CD4-positive, alpha-beta T cell treated with Interleukin-21 for 1 hour (primary cell): ENCODE data around the gene CDC42EP2.
"Not testable (repeated sequence)": the region's sequence is repeated elsewhere in the genome, so short reads cannot be mapped to it uniquely, and the experiment has no call there.

Experiments
- DNase-seq: peaks from one replicate; pipeline ENCODE4 v3.0.0-alpha.2; 2020

The CDC42EP2 gene

DNA sequence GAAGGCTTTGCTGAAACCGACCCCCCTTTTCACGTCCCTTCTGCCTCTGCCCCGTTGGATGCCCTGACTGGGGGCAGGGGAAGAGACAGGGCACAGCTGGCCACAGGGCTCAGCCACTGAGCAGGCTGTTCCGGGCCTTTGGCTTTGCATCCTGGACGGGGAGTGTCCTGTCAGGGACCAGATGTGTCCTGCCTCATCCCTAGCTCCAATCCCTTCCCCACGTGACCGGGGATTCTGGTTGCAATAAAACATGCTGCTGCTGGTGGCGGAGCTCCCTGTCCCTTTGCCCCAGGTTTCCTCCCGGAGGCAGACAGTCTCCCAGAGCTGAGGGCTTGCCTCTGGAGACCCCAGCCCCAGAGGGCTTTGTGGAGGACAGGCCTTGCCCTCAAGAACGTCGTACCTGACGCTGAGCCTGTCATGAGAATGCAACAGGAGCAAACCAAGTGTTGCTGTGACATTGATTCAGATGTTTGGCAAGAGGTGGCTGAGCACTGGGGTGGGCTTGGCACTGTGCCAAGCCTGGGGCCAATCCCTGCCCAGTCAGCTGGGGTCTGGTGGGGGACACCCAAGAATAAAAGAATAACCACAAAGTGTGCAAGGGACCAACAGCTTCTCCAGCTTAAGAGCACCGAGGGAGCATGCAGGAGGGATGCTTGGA is 7.3 kb downstream of the CDC42EP2 start:
- DNase-seq, result no peak

DNA sequence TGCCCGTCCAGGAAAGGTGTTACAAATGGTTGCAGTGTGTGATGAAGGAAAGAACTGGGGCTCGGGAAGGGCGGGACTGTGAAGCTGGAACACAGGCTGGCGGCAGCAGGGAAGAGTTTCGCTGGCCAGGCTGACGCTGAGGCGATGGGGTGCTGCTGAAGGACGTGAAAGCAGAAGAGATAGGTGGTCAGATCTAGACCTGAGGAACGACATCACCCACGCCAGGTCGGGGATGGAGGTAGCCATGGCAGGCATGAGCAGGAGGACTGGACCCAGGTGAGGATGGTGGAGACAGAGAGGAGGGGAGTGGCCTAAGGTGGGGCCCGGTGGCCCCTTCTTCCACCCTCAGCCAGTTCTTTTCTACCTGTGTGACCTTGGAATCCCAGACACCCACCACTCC is 9.1 kb downstream of the CDC42EP2 start:
- DNase-seq, result no peak

DNA sequence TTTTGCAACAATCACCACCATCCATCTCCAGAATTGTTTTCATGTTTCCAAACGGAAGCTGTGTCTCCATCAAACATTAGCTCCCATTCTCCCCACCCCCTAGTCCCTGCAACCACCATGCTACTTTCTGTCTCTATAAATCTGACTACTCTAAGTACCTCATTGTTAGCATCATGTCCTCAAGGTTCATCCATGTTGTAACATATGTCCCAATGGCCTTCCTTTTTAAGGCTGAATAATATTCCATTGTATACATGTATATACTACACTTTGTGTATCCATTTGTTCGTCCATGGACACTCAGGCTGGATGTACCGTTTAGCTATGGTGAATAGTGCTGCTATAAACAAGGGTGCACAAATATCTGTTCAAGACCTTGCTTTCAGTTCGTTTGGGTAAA is 10.8 kb downstream of the CDC42EP2 start:
- DNase-seq, result no peak

DNA sequence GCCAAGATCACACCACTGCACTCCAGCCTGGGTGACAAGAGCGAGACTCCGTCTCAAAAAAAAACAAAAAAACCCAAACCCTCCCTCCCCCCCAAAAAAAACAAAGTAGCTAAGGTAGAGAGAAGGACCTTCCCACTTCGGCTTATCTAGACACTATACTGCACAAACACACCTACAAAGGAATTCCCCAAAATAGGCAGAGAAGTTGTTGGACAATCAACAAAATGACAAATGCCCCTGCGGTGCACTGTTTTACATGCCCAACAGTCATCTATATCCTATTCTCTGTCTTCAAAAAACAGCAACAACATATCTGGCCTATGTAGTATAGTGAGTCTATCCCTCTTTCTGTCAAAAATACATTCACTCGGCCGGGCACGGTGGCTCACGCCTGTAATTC is 12.4 kb downstream of the CDC42EP2 start:
- no peak for DNase-seq

GRCh38 chr11:65329478-65329877 is 14.8 kb downstream of the CDC42EP2 start:
- no peak for DNase-seq

DNA sequence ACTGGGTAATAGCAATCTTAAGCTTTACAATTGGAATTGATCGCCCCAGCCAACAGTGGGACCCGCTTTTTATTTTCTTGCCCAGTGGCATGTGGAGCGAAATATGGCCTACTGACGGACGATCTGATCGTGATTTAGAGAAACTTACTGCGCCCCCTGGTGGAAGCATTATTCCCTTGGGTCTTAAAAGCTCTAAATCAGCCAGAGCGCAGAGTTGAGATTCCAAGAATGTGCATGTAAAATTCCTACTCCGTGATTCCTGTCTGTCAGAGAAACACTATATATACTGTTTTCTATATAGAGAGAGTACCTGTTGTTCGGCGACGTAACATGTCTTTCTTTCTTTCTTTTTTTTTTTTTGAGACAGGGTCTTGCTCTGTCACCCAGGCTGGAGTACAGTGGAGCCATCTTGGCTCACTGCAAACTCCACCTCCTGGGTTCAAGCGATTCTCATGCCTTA is 15.3 kb downstream of the CDC42EP2 start:
- DNase-seq, result peak; percentile 83

DNA sequence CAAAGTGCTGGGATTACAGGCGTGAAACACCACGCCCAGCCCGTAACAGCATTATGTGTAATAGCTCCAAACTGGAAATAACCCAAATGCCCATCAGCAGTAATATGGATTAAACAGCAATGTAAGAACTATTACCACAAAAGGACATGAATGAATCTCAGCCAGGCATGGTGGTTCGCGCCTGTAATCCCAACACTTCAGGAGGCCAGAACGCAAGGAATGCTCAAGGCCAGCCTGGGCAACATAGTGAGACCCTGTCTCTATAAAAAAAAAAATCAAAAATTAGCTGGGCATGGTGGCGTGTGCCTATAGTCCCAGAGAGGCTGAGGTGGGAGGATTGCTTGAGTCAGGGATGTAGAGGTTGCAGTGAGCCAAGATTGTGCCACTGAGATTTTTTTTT is 15.9 kb downstream of the CDC42EP2 start:
- no peak for DNase-seq

- not testable (repeated sequence) for DNase-seq
These were observed 17.9 kb downstream of the CDC42EP2 start for GRCh38 chr11:65332591-65332990.

GRCh38 chr11:65334696-65335295 is 20.1 kb downstream of the CDC42EP2 start:
- DNase-seq, result no peak

- DNase-seq, result no peak
These were observed 24.0 kb downstream of the CDC42EP2 start for GRCh38 chr11:65338676-65339075.

DNA sequence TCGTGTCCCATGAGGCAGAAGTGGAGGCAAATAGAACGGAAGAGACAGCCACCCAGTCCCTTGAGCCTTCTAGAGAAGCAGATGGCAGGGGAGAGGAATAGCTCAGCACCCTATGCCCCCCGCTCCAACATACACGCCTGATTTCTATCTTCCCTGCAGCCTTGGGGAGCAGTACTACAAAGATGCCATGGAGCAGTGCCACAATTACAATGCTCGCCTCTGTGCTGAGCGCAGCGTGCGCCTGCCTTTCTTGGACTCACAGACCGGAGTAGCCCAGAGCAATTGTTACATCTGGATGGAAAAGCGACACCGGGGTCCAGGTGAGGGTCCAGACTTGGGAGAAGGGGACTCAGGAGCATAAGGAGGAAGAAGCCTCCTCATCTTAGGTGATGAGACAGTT is 25.6 kb downstream of the CDC42EP2 start:
- DNase-seq, result no peak

DNA sequence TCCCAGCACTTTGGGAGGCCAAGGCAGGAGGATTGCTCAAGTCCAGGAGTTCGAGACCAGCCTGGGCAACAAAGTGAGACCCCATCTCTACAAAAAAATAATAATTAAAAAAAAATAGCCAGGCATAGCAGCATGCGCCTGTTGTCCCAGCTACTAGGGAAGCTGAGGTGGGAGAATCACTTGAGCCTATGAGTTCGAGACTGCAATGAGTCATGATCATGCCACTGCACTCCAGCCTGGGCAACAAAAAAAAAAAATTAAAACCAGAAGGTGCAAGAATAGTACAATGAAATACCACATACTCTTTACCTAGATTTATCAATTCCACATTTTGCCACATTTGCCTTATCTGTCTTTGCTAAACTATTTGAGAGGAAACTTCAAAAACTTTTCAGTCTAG is 27.2 kb downstream of the CDC42EP2 start:
- no peak for DNase-seq

DNA sequence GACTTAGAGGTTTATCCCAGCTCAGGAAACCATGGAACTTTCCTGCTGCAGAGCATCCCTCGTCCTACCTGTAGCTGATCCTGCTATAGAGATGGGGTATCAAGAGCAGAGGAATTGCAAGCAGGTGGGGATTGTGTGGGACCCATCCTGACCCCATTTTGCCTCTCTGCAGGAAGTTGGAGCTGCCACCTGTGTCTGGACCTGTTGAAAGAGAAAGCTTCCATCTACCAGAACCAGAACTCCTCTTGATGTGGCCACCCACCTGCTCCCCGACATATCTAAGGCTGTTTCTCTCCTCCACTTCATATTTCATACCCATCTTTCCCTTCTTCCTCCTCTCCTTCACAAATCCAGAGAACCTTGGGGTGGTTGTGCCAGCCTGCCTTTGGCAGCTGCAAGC is 36.8 kb downstream of the CDC42EP2 start:
- no peak for DNase-seq

- no peak for DNase-seq
These were observed 38.1 kb downstream of the CDC42EP2 start for GRCh38 chr11:65352783-65353182.

DNA sequence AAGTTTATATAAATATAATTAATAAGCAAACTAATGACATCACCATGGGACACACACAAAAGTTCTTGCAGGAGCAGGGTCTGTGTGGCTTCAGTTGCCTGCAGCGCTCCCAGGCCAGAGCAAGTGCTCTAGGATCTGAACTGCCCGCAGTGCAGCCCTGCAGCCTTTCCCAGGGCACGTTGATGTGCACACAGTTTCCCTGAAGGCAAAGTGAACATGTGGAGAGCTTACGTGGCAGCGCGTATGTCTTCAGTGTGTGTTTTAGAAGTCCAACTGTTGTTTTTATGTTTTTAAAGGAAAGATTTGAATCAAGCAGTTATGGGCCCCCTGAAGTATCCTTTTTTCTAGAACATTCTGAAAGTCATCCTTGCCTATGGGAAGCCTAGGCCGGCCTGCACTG is 38.7 kb downstream of the CDC42EP2 start:
- DNase-seq, result no peak

DNA sequence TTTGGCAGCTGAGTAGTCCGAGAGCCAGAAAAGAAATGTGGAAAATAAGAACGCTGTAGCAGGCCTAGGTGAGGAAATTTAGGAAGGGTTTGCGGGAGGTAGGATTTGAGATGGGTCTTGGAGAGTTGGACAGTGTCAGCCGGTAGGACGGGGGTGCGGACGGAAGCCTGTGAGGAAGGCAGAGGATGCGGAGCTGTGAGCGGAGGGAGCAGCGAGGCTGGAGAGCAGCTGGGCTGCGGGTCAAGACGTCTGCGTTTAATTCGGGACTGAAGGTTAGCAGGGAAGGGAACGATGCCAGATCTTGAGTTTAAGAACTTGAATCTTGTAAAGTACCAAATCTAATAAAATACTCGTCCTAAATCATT is 39.2 kb downstream of the CDC42EP2 start:
- DNase-seq, result no peak

GRCh38 chr11:65354265-65355012 is 39.8 kb downstream of the CDC42EP2 start, which contains the start of gene TIGD3:
Gene TIGD3 (plus strand): TSS chr11:65354751. CDS start chr11:65355809, 1,058 bp downstream.
- DNase-seq, result peak; percentile 97

DNA sequence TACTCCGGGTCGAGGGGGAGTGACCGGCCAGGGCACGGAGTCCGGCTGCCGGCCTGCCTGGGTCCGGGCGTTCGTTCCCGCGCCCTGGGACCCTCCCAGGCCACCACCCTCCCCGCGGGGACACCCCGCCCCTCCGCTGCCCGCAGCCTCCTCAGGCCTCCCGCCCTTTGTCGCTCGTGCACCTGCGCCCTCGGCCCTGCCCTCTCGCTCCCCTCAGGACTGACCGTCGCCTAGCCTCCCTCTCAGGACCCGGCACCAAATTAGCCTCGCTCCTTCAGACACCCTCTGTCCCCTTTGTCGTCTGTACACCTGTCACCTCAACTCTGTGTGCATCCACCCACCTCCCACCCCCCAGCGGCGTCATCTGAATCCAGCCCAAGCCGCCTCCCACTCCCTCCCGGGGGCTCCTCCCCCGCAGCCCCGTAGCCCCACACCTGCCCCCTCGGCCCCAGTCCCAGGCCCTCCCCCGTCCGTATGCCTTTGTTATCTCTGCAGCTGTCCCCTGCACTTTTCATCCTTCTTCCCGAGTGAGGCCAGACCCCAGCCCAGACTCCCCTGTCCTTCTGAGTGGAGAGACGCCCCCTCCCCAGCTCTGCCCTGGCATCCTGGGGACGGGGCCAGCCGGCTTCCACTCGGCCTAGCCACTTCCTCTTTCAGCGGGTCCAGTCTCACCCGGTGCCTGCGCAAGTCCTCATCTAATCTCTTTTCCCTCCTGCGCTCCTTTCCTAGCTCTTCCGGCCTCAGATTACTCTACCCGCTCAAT is 40.5 kb downstream of the CDC42EP2 start:
- peak; percentile 63 for DNase-seq

DNA sequence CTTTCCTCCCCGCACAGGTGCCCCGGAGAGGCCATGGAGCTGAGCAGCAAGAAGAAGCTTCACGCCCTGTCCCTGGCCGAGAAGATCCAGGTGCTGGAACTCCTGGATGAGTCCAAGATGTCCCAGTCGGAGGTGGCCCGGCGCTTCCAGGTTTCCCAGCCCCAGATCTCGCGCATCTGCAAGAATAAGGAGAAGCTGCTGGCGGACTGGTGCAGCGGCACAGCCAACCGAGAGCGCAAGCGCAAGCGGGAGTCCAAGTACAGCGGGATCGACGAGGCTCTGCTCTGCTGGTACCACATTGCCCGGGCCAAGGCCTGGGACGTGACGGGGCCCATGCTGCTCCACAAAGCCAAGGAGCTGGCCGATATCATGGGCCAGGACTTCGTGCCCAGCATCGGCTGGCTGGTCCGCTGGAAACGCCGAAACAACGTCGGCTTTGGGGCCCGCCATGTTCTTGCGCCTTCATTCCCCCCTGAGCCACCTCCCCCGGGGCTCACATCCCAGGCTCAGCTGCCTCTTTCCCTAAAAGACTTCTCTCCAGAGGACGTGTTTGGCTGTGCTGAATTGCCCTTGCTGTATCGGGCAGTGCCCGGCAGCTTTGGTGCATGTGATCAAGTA is 41.2 kb downstream of the CDC42EP2 start:
- DNase-seq, result no peak

DNA sequence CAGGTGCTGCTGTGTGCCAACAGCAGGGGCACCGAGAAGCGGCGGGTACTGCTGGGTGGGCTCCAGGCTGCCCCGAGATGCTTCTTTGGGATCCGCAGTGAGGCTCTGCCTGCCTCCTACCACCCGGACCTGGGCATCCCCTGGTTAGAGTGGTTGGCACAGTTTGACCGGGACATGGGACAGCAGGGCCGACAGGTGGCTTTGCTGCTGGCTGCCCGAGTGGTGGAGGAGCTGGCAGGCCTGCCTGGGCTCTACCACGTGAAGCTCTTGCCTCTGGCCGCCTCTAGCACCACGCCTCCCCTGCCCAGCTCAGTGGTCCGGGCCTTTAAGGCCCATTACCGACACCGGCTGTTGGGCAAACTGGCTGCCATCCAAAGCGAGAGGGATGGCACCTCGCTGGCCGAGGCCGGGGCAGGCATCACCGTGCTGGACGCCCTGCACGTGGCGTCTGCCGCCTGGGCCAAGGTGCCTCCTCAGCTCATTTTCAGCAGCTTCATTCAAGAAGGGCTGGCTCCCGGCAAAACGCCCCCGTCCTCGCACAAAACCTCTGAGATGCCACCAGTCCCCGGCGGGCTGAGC is 41.8 kb downstream of the CDC42EP2 start:
- no peak for DNase-seq

- DNase-seq, result no peak
These were observed 43.2 kb downstream of the CDC42EP2 start for GRCh38 chr11:65357856-65358356.

DNA sequence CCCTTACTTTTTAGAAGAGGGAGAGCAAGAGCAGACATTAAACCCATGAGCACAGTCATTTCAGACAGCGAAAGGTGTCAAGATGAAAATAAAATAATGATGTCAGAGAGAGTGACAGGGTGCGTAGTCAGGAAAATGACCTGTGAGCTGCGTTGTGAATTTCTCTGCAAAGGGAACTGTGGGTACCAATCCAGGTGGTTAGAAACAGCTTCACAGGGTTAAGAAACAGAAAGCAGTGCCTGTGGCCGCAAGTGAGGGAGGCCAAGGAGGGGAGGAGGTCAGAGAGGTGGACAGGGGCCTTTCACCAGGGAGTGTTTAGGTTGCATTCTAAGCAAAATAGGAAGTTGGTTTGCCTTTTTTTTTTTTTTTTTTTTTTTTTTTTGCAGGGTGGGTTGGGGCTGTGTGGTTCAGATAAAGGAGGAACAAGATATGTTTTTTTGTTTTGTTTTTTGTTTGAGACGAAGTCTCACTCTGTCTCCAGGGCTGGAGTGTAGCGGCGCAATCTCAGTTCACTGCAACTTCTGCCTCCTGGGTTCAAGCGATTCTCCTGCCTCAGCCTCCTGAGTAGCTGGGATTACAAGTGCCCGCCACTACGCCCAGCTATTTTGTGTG is 47.8 kb downstream of the CDC42EP2 start:
- DNase-seq, result no peak
